Stimulated activated CD4-positive, alpha-beta T cell treated with anti-CD3 and anti-CD28 coated beads, Interleukin-12 subunit alpha, Interleukin-12 subunit beta, amount 100 ng/mL, for 4 hours (primary cell): ENCODE data around the gene FANCD2OS.
"Not testable (repeated sequence)": the region's sequence is repeated elsewhere in the genome, so short reads cannot be mapped to it uniquely, and the experiment has no call there.

Source experiments
- DNase-seq: peaks from one replicate; pipeline ENCODE4 v3.0.0-alpha.2; 2020

FANCD2OS gene

GRCh38 chr3:10090774-10091173 lies 17.3 kb downstream of the FANCD2OS start:
- not testable (repeated sequence) for DNase-seq

DNA sequence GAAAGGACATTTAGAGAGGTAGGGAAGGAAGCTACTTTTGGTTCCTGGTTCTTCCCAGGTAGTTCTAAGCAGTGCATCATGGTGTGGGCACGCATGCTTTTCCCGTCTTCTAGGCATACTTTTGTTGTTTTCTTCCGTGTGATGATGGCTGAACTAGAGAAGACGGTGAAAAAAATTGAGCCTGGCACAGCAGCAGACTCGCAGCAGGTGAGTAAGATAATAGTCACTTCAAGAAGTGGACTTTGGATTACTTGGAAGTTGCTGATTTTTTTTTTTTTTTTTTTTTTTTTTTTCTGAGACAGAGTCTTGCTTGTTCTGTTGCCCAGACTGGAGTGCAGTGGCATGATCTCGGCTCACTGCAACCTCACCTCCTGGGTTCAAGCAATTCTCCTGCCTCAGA lies 17.9 kb downstream of the FANCD2OS start:
- DNase-seq = no peak

- no peak for DNase-seq
Observed at GRCh38 chr3:10088256-10088655, 19.8 kb downstream of the FANCD2OS start.

GRCh38 chr3:10085738-10086137 lies 22.3 kb downstream of the FANCD2OS start:
- DNase-seq = no peak

- DNase-seq = no peak
Observed at GRCh38 chr3:10081871-10082270, 26.2 kb downstream of the FANCD2OS start.

DNA sequence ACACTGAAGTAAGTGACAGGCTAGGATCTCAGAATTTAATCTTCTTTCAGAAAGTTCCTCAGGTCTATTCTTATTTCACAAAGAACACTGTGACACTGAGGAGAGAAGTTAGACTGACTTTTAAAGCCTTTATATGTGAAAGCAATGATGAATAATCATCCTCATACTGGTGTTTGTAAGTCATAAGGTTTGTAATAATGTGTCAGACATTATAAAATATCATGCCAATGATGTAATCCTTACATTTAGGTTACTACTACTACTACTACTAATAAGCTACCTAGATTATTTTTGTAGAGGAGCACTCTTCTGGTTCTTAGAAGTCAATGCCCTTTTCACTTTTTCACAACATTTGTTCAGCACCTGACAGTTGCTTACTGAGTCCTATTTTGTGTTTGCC lies 33.4 kb downstream of the FANCD2OS start:
- no peak for DNase-seq

DNA sequence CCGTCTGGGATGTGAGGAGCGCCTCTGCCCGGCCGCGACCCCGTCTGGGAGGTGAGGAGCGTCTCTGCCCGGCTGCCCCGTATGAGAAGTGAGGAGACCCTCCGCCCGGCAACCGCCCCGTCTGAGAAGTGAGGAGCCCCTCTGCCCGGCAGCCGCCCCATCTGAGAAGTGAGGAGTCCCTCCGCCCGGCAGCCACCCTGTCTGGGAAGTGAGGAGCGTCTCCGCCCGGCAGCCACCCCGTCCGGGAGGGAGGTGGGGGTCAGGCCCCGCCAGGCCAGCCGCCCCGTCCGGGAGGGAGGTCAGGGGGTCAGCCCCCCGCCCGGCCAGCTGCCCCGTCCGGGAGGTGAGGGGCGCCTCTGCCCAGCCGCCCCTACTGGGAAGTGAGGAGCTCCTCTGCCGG lies 38.0 kb downstream of the FANCD2OS start:
- not testable (repeated sequence) for DNase-seq

DNA sequence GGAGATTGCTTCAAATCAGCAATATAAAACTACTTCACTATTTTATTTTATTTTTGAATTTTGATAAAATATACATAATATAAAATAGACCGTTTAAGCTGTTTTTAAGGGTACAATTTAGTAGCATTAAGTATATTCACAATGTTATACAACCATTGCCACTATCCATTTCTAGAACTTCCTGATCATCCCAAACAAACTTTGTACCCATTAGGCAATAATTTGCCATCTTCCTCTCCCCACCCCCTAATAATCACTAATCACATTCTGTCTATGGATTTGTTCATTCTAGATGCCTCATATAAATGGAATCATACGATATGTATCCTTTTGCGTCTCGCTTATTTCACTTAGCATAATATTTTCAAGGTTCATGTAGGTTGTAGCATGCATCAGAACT lies 53.0 kb downstream of the FANCD2OS start:
- DNase-seq = no peak
